Endometrial microvascular endothelial cells (primary cell): Measurements from ENCODE around the gene AKIRIN2. TPM values are rescaled to one million over a fixed set of nuclear protein-coding genes. Genes with fewer than 3 reads are reported as not detected.

Source experiments
- in situ Hi-C: cut with HindIII; loops from 2 replicates; pipeline ENCODE4 v1.10.0; 2017; ENCODE audit warnings: low sequenced_read_pairs, low pct_unique_long_range_greater_than_20kb; ENCODE audit errors: inconsistent ontology term
- total RNA-seq: library from RNA; depleted of rRNA; stranded (reverse); fragments of >200 nt; gene quantifications from one replicate; pipeline ENCODE4 v1.2.3, GENCODE V29; 2015; ENCODE audit errors: inconsistent ontology term

AKIRIN2 gene
- total RNA-seq, 1 donor from 2014 or later, result 23.5 TPM

DNA sequence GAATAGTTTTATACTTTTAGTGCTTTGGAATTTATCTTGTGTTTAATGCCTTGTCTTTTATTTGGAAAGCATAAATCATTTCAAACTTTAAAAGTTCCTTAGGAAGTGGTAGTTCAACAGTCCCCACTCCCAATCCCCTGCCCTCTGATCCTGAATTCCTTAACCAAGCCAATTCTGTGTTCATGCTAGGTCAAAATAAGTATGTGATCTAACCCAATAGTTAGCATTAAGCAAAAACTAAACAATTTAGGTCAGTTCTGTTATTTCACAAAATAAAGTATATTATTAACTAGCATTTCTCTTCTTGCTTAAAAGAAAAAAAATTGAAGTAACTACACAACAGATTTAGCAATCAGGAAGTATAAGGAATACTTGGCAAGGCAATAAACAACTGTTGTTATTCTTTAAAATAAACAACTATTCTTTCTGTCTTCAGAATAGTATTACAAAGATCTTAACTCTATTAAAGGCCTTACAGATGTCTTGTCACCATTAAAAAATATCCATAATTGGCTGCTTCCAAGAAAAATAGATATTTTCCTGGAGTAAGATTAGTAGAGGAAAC, 37.0 kb downstream of the AKIRIN2 start:
- in situ Hi-C loops, result no loop called here

DNA sequence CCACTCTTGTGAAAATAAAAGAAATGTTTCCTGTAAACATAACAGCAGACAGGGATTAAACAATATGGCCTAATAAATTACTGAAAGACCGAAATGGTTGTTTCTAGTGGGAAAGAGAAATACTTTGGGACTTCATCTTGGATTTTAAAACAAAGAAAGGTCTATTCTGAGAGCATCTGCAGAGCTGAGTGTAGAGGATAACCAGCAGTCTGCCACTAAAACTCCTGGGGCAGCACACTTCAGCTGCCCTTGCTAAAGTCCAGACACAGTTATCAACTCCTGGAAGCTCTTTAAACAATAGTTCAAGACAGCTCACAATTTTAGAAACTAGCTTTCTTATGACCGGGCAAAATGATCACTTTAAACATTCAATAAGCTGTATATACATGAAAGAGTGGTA, 38.6 kb downstream of the AKIRIN2 start:
- in situ Hi-C loops, result no loop called here

DNA sequence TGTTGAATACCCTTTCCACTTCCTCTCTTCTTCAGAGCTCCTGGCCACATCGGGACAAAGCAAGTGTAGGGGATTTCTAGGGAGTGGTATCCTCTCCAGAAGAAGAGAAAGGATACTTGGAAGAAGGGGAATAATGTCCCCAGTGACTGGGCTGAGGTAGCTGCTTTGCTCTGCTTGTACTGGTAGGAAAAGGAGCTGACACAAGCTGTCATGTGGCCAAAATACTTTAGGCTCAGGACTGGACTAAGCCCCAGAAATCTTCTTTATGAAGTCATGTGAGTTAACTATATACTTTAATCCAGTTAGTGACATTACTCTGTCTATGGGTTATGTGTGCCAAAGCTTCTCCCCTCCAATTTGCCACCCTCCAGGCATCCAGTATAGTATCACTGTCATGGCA, 40.5 kb downstream of the AKIRIN2 start:
- in situ Hi-C loops, result no loop called here

DNA sequence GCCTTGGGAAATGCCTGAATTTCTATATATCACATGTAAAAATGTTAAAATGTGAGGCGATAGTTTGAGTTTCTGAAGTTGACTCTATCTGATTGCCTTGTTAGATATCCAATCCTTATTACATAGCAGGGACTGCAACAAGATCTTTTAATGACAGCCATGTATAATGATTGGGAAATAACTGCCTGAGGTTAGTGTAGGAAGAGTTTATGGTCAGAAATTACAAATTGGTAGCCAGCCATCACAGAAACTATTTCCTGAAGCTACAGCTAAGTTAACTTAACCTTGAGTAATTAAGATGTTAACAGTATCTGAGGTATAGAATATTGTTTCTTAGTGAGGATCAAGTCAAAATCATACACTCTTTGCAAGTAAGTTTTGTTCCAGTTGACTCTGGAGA, 41.0 kb downstream of the AKIRIN2 start:
- in situ Hi-C loops, result no loop called here

DNA sequence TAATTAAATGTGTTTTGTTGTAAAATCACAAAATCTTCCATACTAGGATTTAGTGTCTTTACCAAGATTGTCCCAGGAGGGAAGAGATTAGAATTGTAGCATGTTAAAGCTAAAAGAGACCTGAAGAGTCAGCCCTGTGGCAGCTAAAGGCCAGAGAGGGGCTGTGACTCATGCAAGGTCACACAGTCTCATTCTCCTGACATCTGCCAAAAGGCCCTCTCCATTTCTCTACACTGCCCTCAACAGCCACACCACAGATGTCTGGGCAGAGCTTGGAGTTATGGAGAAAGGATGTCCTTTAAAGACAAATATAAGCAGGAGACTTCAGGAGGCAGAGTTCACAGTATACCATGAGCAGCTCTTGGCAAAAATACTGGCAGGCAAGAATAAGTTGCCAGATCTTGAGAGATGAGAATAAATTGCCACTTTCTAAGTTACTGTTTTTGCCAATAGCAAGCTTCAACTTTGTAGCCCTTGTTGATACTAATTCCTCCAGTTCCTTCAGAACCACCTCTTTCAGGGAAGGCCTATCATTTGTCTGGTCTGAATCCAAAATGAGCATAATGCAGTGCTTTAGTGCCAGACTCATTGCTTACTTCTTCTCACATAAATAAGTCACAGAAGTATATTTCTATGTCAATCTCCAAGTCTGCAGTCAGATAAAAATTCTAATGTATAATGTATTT, 41.7 kb downstream of the AKIRIN2 start:
- in situ Hi-C loops, result no loop called here

DNA sequence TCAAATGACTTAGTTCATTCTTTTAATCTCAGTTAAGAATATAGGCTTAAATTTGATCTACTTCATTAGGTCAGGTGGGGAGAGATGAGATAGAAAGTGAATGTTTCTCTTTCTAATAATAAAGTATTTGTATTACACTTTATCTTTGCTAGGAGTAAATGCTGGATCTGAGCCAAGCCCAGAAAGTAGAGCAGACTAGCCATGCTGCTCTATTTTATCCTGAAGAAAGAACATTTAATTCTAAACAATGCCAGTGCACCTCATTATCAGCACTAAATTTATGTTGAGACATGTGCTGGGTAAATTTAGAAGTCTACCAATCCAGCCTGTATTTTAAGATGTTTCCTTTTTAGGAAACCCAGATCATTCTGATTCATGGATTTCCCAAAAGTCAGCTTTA, 43.5 kb downstream of the AKIRIN2 start:
- in situ Hi-C loops, result no loop called here

DNA sequence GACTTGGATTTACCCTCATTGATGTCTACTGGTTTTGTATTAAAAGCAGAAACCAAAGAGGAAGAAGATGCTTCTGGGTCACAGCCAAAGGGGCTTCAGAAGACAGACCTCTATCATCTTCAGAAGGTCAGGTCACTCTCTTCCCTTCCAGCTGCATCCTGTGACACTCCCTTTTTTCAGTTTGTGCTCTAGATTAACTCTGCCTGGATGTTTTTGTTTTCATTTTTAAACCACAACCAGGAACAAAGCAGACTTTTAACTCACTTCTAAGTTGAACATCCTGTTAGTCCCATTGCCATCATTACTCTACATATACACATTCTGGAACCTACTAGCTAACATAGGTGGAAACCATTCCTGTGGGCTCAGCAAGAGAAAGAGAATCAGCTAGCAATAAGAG, 45.2 kb downstream of the AKIRIN2 start:
- in situ Hi-C loops, result no loop called here

DNA sequence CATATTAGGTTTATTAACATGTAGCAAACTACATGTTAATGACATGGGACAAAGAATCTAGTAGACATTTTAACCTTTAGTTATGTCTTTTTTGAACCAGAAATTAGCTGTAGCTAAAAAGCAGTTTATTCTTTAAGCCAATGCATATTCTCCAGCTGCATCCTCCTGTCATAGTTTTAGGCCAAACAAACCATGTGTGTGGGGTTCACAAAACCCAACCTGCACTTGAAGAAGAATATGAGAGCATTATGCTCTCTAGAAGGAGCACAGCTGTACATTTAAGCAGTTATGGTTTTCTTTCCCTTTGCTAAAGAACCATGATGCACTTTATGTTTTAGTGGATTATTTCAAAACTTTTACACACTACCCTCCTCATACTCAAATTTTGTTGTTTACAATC, 46.2 kb downstream of the AKIRIN2 start:
- in situ Hi-C loops, result no loop called here

DNA sequence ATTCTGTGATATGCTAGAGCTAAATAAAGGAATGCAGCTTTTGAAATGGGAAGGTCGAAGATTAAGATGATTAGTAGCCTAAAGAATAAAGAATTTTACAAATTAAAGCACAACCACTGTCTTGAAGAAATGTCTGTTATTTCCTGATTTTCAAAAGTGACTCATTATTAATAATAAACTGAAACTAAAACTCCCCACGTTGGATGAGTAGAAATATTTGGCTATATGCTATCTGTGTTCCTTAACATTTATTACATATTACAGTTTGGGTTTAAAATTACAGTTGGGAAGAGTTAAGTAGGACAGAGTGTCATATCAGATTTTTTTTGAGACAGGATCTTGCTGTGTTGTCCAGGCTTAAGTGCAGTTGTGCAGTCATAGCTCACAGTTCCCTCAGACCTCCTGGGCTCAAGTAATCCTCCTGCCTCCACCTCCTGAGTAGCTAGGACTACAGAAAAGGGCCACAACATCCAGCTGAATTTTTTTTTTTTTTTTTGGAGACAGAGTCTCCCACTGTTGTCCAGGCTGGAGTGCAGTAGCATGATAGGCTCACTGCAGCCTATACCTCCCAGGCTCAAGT, 47.1 kb downstream of the AKIRIN2 start:
- in situ Hi-C loops, result no loop called here

DNA sequence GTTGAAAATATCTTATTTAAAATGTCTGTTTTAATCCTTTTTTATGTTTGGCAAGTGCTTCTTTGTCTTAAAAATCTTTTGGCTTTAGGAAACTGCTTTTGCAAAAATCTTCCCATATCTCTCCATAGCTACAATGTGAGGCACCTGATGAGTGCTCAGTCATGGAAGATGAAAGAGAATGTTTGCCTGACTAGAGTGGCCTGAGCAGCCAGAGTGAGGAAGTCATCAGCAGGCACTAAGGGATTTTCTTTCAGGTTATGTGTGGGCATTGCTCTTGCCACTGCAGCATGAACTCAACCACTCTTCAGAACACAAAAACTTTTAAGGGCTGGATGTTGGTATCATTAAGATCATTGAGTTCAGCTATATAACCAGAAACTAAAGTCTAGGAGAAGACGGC, 47.9 kb downstream of the AKIRIN2 start:
- in situ Hi-C loops, result no loop called here

DNA sequence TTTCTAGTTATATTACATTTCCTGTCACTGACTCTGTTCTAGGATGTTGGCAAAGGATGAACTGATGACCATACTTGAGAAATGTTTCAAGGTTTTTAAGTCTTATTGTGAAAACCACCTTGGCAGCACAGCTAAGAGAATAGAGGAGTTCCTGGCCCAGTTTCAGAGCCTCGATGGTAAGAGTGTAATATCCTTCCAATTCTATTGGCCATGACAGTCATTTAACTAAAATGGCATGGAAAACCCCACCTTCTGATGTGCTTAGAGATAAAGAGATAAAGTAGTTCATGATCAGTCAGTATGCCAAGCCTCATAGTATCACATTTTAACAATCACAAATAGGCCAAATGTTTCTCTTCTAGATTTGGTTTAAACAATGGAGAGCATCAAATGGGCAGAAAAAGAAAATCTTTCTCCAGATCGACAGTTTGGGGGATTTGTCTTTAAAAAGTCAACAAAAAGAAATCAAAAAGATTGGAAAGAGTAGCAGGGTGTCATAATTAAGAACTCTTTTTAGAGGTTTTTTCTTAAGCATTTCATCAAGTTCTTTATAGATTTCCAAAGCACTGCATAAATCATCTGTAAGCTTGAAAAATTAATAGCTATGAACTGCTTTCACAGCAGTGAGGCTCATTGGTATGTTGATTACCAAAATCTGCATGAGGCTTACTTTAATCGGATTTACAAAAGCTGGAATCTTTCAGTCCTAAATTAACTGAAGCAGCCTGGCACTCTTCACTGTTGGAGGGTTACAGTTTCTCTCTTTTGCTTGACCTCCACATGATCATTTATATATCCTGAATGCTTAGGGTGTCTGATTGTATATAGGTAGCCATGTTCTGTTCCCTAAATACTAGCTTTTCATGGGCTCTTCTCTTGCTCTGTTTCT, 48.7 kb downstream of the AKIRIN2 start:
- in situ Hi-C loops, result no loop called here

DNA sequence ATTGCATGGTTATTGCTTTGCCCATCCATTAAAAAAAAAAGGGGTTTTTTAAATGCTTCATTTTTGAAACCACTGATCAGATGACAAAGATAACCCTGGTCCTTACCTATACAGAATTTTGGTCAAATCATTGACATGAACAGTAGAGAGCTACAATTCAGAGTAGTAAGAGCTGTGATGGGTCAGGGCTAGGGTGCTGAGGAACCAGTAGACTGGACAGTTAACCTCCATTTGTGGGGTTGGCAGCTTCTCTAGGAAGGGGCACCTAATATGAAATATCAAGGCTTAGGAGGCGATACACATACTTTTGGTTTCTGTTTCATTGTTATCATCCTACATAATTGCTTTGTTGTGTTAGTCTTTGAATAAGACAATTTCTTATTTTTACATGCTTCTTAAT, 57.0 kb downstream of the AKIRIN2 start:
- in situ Hi-C loops, result no loop called here

DNA sequence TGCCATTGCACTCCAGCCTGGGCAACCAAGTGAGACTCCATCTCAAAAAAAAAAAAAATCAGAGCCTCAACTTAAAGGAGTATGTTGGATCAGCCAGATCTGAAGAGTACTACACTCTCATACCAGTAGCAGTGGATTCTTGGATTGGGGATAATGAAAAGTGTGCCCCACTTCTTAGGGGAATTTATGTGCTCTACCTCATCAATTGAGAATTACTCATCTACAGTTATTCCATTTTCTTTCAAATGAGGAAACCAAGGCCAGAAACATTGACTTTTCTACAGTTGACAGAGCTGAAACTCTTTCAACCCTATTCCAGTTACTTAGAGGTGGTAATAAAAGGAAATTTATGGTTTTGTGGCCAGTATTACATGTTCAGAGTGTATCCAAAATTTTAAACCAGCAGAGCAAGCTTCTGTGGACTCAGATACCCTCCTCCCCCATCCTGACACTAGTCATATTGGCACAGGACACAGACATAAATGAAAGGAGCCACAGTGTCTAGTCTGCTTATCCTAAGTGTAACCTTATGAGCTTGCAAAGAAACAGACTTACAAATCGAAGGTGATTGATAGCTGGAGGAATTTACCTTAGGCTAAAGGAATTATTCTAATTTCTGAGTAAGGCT, 60.9 kb downstream of the AKIRIN2 start:
- in situ Hi-C loops, result no loop called here

DNA sequence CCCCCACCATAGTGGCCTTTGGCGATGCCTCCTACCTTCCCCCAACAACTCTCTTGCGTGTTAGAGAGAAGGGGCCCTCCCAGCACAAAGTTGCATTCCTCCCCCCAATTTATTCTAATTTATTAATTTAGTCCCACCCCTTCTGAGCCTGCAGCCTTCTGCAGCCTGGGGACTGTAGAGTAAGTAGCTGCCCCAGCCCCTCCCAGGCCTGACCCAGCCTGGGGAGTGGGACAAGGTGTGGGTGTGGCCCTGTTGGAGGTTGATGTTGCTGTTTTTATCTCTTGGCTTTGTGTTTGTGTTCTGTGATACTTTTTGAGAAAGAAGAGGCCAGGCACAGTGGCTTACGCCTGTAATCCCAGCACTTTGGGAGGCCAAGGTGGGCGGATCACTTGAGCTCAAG, 62.7 kb downstream of the AKIRIN2 start:
- in situ Hi-C loops, result no loop called here

DNA sequence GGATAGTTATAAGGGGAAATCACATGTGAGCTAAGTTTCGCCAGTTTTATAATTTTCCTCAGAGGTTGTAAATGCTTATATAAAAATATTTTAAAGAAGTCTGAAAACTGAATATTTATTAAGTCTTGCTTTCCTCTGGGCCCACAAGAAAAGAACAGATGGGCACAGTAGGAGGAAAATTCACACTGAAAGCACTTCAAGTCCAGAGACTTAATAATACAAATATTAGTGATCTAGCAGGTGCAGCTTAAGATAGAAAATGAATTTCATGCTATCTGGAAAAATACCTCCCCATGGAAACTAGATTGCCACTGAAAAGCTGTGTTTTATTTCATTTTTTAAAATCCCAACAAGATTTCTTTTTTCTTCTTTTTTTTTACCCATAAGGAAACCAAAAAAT, 64.9 kb downstream of the AKIRIN2 start:
- in situ Hi-C loops, result no loop called here

DNA sequence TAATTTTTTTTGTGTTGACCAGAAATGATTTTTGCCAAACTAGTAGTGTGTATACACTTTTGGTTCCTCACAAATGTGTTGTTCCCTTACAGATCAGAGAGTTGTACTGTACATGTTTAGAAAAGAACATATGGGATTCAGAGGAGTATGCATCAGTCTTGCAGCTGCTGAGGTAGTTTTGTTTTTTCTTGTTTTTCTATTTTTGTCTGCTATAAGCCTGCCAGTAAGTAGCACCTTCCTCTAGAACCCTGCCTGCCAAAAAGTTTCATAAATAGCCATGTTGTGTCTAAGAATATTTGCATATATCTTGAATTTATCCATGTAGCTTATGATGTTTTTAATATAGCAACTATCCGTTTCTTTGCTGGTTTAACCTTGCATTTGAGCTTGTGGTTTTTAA, 65.7 kb downstream of the AKIRIN2 start:
- in situ Hi-C loops, result no loop called here

DNA sequence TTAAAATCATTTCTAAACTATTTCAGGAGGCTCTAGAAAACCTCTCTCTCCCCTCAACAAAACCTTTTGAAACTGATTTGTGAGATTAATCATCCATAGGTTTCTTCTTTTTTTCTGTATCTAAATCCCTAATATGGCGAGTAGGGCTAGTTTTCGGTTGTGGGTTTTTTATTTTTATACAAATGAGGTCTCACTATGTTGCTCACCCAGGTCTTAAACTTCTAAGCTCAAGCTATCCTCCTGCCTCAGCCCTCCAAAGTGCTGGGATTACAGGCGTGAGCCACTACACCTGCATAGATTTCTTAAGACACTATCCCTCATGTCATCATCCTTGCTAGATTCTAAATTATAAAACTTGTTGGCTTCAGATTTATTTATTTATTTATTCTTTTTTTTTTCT, 68.2 kb downstream of the AKIRIN2 start:
- in situ Hi-C loops, result no loop called here

DNA sequence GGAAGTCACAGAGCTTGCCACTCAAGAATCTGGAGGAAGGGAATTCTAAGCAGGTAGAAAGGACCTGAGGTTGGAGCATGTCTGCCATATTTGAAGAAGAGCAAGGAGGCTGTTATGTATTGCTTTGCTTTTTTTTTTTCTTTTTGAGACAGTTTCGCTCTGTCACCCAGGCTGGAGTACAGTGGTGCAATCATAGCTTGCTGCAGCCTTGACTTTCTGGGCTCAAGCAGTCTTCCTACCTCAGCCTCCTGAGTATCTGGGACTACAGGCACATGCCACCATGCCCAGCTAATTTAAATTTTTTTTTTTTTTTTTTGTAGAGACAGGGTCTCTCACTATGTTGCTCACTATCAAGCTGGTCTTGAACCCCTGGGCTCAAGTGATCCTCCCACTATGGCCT, 71.3 kb downstream of the AKIRIN2 start:
- in situ Hi-C loops, result no loop called here

DNA sequence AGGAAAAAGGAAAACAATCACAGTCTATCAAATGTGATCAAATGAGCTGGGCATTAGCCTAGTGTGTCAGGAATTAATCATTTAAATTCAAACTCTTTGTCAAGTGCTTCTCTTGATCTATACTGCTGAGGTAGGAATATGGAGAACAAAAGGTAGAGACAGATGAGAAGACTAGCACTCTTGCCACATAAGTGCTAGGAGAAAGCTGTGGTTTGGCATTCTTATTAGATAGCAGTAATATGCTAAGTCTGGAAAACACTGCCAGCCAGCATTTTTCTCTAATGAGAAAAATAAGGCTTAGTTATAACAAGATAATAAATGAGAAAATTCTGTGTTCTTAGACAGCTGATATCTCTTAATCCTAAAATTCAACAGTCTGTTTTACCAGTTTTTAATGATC, 73.2 kb downstream of the AKIRIN2 start:
- in situ Hi-C loops, result no loop called here
